HepG2 (cell line): ENCODE measurements around the gene CCDC106. TPM values are rescaled to one million over a fixed set of nuclear protein-coding genes. Genes with fewer than 3 reads are reported as not detected.

Experiments
- AHR ChIP-seq: IDR thresholded peaks from 2 replicates; pipeline ENCODE4 v1.6.1; 2018; ENCODE audit warnings: missing genetic modification reagents, missing compliant biosample characterization
- HOXA7 ChIP-seq: sonication (generic); formaldehyde crosslinking; IDR thresholded peaks from 2 replicates; pipeline ENCODE4 v1.8.1; 2022; ENCODE audit warnings: mild to moderate bottlenecking, missing genetic modification reagents, moderate library complexity
- PITX1 ChIP-seq: sonication (generic); formaldehyde crosslinking; IDR thresholded peaks from 2 replicates; pipeline ENCODE4 v1.5.1; 2020; ENCODE audit warnings: mild to moderate bottlenecking, missing genetic modification reagents
- RARA ChIP-seq: IDR thresholded peaks from 2 replicates; pipeline ENCODE4 v1.6.1; 2016; ENCODE audit warnings: missing genetic modification reagents, missing compliant biosample characterization
- RFXAP ChIP-seq: sonication (generic); formaldehyde crosslinking; IDR thresholded peaks from 2 replicates; pipeline ENCODE4 v1.4.0; 2020; ENCODE audit warnings: missing genetic modification reagents, borderline replicate concordance
- TBP ChIP-seq: sonication (generic); formaldehyde crosslinking; IDR thresholded peaks from 2 replicates; pipeline ENCODE4 v1.5.0; 2020; ENCODE audit warnings: missing genetic modification reagents
- ZBTB38 ChIP-seq: sonication (generic); formaldehyde crosslinking; IDR thresholded peaks from 2 replicates; pipeline ENCODE4 v1.5.1; 2020; ENCODE audit warnings: mild to moderate bottlenecking, missing genetic modification reagents
- ZFP41 ChIP-seq: sonication (generic); formaldehyde crosslinking; IDR thresholded peaks from 2 replicates; pipeline ENCODE4 v1.4.0; 2020; ENCODE audit warnings: mild to moderate bottlenecking, missing genetic modification reagents, borderline replicate concordance
- ZNF124 ChIP-seq: sonication (generic); formaldehyde crosslinking; IDR thresholded peaks from 2 replicates; pipeline ENCODE4 v1.4.0; 2020; ENCODE audit warnings: missing genetic modification reagents
- ZSCAN22 ChIP-seq: sonication (generic); formaldehyde crosslinking; IDR thresholded peaks from 2 replicates; pipeline ENCODE4 v1.4.0; 2020; ENCODE audit warnings: mild to moderate bottlenecking, missing genetic modification reagents
- polyA plus RNA-seq, 8 experiments: library from polyadenylated mRNA; depleted of rRNA in 3 of 8; stranded (reverse) in 7 of 8; unstranded in 1 of 8; fragments of >200 nt; fragmentation: Illumina TruSeq in 4 of 8; extraction: Trizol in 4 of 8; gene quantifications; 2 replicates each; pipeline versions ENCODE4 v1.2.1 to v1.2.3, GENCODE V29; 2011 to 2016; ENCODE audit warnings: low read depth in 4 of 8, missing spikeins in 1 of 8, mixed read lengths in 1 of 8; ENCODE audit not compliant: insufficient read depth in 1 of 8
- total RNA-seq, 5 experiments: library from RNA; depleted of rRNA; stranded (reverse); fragments of >200 nt; fragmentation: Illumina TruSeq; extraction: Trizol; gene quantifications; 2 replicates each; pipeline ENCODE4 v1.2.3, GENCODE V29; 2016; ENCODE audit warnings: low read depth in 1 of 5
- TF ChIP-seq, protein P1 (sequence below): sonication (generic); formaldehyde crosslinking; IDR thresholded peaks from 2 replicates; pipeline ENCODE4 v1.5.0; 2020; ENCODE audit warnings: mild to moderate bottlenecking, missing genetic modification reagents, borderline replicate concordance
- TF ChIP-seq, protein P2 (sequence below): sonication (generic); formaldehyde crosslinking; IDR thresholded peaks from 2 replicates; pipeline ENCODE4 v1.4.0; 2020; ENCODE audit warnings: missing genetic modification reagents
- TF ChIP-seq, protein P3 (sequence below): sonication (generic); formaldehyde crosslinking; IDR thresholded peaks from 2 replicates; pipeline ENCODE4 v1.4.0; 2020; ENCODE audit warnings: missing genetic modification reagents

Gene CCDC106
- total and polyA plus RNA-seq, 2 of the 13 experiments (the other 11 are each of a cell fraction or from before 2014, with no cell fraction given), result 4.7 to 8.8 TPM

DNA sequence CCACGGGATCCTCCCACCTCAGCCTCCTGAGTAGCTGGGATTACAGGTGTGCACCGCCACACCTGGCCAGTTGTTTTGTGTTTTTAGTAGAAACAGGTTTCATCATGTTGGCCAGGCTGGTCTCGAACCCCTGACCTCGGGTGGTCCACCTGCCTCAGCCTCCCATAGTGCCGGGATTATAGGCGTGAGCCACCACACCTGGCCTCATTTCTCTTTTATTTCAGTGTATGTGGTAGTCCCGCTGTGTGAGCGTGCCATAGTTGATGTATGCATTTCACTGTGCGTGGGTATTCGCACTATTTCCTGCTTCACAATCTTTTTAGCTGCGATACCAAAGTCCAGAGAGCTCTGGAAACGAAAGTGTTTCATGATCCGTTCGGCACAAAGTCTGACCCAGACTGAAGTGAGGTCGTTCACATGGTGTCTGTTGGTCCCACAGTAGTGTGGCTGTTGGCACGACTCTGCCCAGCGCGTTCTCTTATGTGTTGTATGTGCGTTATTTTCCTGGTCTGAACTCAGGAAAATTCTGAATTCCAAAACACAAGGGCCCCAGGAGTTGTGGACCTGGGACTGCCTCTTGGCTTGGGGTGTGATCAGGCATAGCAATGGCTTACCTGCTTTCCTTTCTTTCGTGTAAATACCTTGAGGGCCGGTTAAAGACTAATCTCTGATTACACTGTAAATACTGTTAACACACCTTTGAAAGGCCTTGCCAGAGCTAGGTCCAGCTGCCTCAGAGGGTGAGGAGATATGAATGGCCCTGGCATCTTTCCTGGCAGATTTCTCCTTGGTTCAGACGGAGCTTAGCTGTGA lies 35.6 kb downstream of the CCDC106 start (continued):
- TF ChIP-seq, protein P1, sequence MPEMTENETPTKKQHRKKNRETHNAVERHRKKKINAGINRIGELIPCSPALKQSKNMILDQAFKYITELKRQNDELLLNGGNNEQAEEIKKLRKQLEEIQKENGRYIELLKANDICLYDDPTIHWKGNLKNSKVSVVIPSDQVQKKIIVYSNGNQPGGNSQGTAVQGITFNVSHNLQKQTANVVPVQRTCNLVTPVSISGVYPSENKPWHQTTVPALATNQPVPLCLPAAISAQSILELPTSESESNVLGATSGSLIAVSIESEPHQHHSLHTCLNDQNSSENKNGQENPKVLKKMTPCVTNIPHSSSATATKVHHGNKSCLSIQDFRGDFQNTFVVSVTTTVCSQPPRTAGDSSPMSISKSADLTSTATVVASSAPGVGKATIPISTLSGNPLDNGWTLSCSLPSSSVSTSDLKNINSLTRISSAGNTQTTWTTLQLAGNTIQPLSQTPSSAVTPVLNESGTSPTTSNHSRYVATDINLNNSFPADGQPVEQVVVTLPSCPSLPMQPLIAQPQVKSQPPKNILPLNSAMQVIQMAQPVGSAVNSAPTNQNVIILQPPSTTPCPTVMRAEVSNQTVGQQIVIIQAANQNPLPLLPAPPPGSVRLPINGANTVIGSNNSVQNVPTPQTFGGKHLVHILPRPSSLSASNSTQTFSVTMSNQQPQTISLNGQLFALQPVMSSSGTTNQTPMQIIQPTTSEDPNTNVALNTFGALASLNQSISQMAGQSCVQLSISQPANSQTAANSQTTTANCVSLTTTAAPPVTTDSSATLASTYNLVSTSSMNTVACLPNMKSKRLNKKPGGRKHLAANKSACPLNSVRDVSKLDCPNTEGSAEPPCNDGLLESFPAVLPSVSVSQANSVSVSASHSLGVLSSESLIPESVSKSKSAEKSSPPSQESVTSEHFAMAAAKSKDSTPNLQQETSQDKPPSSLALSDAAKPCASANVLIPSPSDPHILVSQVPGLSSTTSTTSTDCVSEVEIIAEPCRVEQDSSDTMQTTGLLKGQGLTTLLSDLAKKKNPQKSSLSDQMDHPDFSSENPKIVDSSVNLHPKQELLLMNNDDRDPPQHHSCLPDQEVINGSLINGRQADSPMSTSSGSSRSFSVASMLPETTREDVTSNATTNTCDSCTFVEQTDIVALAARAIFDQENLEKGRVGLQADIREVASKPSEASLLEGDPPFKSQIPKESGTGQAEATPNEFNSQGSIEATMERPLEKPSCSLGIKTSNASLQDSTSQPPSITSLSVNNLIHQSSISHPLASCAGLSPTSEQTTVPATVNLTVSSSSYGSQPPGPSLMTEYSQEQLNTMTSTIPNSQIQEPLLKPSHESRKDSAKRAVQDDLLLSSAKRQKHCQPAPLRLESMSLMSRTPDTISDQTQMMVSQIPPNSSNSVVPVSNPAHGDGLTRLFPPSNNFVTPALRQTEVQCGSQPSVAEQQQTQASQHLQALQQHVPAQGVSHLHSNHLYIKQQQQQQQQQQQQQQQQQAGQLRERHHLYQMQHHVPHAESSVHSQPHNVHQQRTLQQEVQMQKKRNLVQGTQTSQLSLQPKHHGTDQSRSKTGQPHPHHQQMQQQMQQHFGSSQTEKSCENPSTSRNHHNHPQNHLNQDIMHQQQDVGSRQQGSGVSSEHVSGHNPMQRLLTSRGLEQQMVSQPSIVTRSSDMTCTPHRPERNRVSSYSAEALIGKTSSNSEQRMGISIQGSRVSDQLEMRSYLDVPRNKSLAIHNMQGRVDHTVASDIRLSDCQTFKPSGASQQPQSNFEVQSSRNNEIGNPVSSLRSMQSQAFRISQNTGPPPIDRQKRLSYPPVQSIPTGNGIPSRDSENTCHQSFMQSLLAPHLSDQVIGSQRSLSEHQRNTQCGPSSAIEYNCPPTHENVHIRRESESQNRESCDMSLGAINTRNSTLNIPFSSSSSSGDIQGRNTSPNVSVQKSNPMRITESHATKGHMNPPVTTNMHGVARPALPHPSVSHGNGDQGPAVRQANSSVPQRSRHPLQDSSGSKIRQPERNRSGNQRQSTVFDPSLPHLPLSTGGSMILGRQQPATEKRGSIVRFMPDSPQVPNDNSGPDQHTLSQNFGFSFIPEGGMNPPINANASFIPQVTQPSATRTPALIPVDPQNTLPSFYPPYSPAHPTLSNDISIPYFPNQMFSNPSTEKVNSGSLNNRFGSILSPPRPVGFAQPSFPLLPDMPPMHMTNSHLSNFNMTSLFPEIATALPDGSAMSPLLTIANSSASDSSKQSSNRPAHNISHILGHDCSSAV (CRISPR knock-in tag), result no peak
- no peak for TF ChIP-seq RFXAP (CRISPR knock-in tag)
- TF ChIP-seq ZSCAN22, result no peak
- peak; percentile 48; the same call in 1 of the 2 replicates for TF ChIP-seq ZBTB38
- no peak for TF ChIP-seq HOXA7 (CRISPR knock-in tag)
- no peak for TF ChIP-seq ZFP41
- TF ChIP-seq, protein P2, sequence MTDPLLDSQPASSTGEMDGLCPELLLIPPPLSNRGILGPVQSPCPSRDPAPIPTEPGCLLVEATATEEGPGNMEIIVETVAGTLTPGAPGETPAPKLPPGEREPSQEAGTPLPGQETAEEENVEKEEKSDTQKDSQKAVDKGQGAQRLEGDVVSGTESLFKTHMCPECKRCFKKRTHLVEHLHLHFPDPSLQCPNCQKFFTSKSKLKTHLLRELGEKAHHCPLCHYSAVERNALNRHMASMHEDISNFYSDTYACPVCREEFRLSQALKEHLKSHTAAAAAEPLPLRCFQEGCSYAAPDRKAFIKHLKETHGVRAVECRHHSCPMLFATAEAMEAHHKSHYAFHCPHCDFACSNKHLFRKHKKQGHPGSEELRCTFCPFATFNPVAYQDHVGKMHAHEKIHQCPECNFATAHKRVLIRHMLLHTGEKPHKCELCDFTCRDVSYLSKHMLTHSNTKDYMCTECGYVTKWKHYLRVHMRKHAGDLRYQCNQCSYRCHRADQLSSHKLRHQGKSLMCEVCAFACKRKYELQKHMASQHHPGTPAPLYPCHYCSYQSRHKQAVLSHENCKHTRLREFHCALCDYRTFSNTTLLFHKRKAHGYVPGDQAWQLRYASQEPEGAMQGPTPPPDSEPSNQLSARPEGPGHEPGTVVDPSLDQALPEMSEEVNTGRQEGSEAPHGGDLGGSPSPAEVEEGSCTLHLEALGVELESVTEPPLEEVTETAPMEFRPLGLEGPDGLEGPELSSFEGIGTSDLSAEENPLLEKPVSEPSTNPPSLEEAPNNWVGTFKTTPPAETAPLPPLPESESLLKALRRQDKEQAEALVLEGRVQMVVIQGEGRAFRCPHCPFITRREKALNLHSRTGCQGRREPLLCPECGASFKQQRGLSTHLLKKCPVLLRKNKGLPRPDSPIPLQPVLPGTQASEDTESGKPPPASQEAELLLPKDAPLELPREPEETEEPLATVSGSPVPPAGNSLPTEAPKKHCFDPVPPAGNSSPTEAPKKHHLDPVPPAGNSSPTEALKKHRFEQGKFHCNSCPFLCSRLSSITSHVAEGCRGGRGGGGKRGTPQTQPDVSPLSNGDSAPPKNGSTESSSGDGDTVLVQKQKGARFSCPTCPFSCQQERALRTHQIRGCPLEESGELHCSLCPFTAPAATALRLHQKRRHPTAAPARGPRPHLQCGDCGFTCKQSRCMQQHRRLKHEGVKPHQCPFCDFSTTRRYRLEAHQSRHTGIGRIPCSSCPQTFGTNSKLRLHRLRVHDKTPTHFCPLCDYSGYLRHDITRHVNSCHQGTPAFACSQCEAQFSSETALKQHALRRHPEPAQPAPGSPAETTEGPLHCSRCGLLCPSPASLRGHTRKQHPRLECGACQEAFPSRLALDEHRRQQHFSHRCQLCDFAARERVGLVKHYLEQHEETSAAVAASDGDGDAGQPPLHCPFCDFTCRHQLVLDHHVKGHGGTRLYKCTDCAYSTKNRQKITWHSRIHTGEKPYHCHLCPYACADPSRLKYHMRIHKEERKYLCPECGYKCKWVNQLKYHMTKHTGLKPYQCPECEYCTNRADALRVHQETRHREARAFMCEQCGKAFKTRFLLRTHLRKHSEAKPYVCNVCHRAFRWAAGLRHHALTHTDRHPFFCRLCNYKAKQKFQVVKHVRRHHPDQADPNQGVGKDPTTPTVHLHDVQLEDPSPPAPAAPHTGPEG (CRISPR knock-in tag), result no peak
- TF ChIP-seq PITX1, result peak; percentile 67
- TF ChIP-seq RARA (CRISPR knock-in tag), result peak; percentile 68
- TF ChIP-seq AHR (CRISPR knock-in tag), result no peak
- peak; percentile 52; the same call in 1 of the 2 replicates for TF ChIP-seq ZNF124 (CRISPR knock-in tag)
- TF ChIP-seq, protein P3, sequence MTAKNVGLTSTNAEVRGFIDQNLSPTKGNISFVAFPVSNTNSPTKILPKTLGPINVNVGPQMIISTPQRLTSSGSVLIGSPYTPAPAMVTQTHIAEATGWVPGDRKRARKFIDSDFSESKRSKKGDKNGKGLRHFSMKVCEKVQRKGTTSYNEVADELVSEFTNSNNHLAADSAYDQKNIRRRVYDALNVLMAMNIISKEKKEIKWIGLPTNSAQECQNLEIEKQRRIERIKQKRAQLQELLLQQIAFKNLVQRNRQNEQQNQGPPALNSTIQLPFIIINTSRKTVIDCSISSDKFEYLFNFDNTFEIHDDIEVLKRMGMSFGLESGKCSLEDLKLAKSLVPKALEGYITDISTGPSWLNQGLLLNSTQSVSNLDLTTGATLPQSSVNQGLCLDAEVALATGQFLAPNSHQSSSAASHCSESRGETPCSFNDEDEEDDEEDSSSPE (CRISPR knock-in tag), result no peak
- TF ChIP-seq TBP (CRISPR knock-in tag), result no peak
